Pancreas (tissue), 10 donors: ENCODE measurements around the gene TIE1. TPM values are rescaled to one million over a fixed set of nuclear protein-coding genes. Genes with fewer than 3 reads are reported as not detected.

Source experiments
- ATAC-seq, 4 donors: fragments of 200-7000 bp; cut with Tn5 transposase; one replicate each; pipeline versions ENCODE4 v1.8.0 to v1.9.1; 2020; ENCODE audit warnings: mild to moderate bottlenecking in 4 of 4, moderate library complexity in 4 of 4
- DNase-seq, 6 donors: peaks; one replicate each; pipeline ENCODE4 v3.0.0-alpha.2; 2020
- FAIRE-seq: peaks from 2 replicates; lab custom pipeline; 2012; peaks lifted over from hg19 to GRCh38; lab: Jason Lieb, UNC
- H3K27ac ChIP-seq, 4 donors: fragments of 200-600 bp; sonication (generic); 1 replicate in 3 of 4; 2 replicates in 1 of 4; pipeline versions ENCODE4 v1.5.0 to v1.8.0; 2020
- H3K27me3 ChIP-seq, 4 donors: fragments of 200-600 bp; one replicate each; pipeline ENCODE4 v1.8.0; 2021
- H3K36me3 ChIP-seq, 3 donors: fragments of 200-600 bp; sonication (generic) in 1 of 3; one replicate each; pipeline versions ENCODE4 v1.5.0 to v1.8.0; 2020 to 2021
- H3K4me1 ChIP-seq, 3 donors: fragments of 200-600 bp; one replicate each; pipeline ENCODE4 v1.8.0; 2021
- H3K4me3 ChIP-seq, 4 donors: fragments of 200-600 bp; sonication (generic) in 2 of 4; one replicate each; pipeline versions ENCODE4 v1.5.0 to v1.8.0; 2020 to 2021
- H3K9me3 ChIP-seq, 4 donors: fragments of 200-600 bp; one replicate each; pipeline ENCODE4 v1.8.0; 2021
- WGBS, 2 donors: extraction: QIAGEN DNeasy Blood & Tissue Kit; methylation state at CpG; one replicate each; pipeline ENCODE4 v1.1.7; 2013; 5-methylcytosine and 5-hydroxymethylcytosine counted together
- intact Hi-C, 3 donors: fragments of 100-400 bp; cut with DNase I; formaldehyde crosslinking; loops; one replicate each; pipeline versions ENCODE4 v1.11.1 to v1.14.2; 2022
- microRNA-seq, 2 donors: library from miRNA; unstranded; fragments of <30 nt; microRNA quantifications; one replicate each; pipeline versions ENCODE4 to v1.1.0, GENCODE V29; 2019 to 2020
- polyA plus RNA-seq, 2 donors: library from polyadenylated mRNA; stranded (reverse); fragments of 200-250 nt; gene quantifications; one replicate each; pipeline ENCODE4 v1.2.3, GENCODE V29; 2013
- total RNA-seq, 6 donors: library from RNA; stranded (reverse); fragmentation: NEBNext Ultra II Directional in 4 of 6; extraction: Animal tissue kit (Norgen Biotek cat#: 25700) in 4 of 6; gene quantifications; one replicate each; pipeline versions ENCODE4 v1.2.1 to v1.2.4, GENCODE V29; 2021 to 2023
- TF ChIP-seq, protein P1 (sequence below), 4 donors: fragments of 200-600 bp; sonication (generic) in 3 of 4; IDR thresholded peaks; one replicate each; pipeline versions ENCODE4 v1.5.0 to v1.8.0; 2021; ENCODE audit warnings: antibody characterized with exemption in 4 of 4
- donor health status: healthy with polysubstance abuse.
- donor health status: DM: no; HTN: no; CAD: no; lungs with moderate emphysema.
- donor health status: DM: no; HTN: no; CAD: no.
- donor health status: control.
- donor health status: control.
- donor health status: Bipolar disorder and iron deficiency.
- donor health status: DM: yes; HTN: yes; CAD: no.
- donor health status: DM: no; HTN: no; CAD: no.
- donor health status: DM: no; HTN: no; CAD: no.
- donor health status: DM: yes; HTN: yes; CAD: no.

The TIE1 gene
- total and polyA plus RNA-seq, 8 donors, result 2.1 to 8.3 (median 4.4) TPM

GRCh38 chr1:43370564-43370963 lies 69.8 kb downstream of the TIE1 start:
- Histone ChIP-seq H3K4me3 (no peak overlapping the region), H3K4me1 (peaks cover 14 to 23% (median 15%) of the 10 kb centered on the region in 3 donors), H3K27me3 (no peaks in the 10 kb centered on the region), H3K27ac (no peak overlapping the region), H3K9me3 (no peaks in the 10 kb centered on the region), H3K36me3 (no peaks in the 10 kb centered on the region)
- DNase-seq (no peak), ATAC-seq (no peak), FAIRE-seq (no peak)
- 82 to 92% methylated on average over 4 of the region's 4 CpGs for WGBS, 2 donors
- intact Hi-C loops, result no loop called here
- TF ChIP-seq, protein P1, sequence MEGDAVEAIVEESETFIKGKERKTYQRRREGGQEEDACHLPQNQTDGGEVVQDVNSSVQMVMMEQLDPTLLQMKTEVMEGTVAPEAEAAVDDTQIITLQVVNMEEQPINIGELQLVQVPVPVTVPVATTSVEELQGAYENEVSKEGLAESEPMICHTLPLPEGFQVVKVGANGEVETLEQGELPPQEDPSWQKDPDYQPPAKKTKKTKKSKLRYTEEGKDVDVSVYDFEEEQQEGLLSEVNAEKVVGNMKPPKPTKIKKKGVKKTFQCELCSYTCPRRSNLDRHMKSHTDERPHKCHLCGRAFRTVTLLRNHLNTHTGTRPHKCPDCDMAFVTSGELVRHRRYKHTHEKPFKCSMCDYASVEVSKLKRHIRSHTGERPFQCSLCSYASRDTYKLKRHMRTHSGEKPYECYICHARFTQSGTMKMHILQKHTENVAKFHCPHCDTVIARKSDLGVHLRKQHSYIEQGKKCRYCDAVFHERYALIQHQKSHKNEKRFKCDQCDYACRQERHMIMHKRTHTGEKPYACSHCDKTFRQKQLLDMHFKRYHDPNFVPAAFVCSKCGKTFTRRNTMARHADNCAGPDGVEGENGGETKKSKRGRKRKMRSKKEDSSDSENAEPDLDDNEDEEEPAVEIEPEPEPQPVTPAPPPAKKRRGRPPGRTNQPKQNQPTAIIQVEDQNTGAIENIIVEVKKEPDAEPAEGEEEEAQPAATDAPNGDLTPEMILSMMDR (IDR thresholded peaks at IDR 0.05), result no peak

DNA sequence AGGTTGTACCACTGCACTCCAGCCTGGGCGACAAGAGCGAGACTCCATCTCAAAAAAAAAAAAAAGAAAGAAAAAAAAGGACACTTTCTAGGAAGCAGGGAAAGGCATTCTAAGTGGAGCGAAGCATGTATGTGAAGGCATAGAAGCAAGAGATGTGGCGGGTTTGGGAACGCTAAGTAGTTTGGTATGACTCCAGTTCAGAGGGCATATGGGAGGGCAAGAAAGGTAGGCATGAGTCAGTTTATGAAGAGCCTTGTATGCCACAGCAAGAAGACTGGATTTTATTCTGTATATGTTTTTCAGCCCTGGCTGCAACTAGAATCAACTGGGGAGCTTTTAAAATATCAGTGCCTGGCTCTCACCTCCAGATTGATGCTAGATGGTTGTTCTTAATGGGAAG lies 71.4 kb downstream of the TIE1 start:
- Histone ChIP-seq H3K27ac (no peak overlapping the region), H3K9me3 (no peaks in the 10 kb centered on the region), H3K4me3 (no peak overlapping the region), H3K4me1 (peaks cover 6 to 13% (median 7%) of the 10 kb centered on the region in 3 donors), H3K36me3 (no peaks in the 10 kb centered on the region), H3K27me3 (no peaks in the 10 kb centered on the region)
- no peak for DNase-seq
- TF ChIP-seq, protein P1 (IDR thresholded peaks at IDR 0.05), result no peak
- 95 to 98% methylated on average over 5 of the region's 5 CpGs for WGBS, 2 donors
- FAIRE-seq, result no peak
- ATAC-seq, result no peak
- intact Hi-C loops, result no loop called here

Small RNA genes within 50 kb of the gene (microRNA-seq; reads per million reads assigned to microRNA genes)
- 0.59 to 1.2 reads per million in 2 donors for gene MIR6734

Other genes starting within 250 kb of the TIE1 start
- gene EBNA1BP2, start 128.7 kb upstream of the TIE1 start, total RNA-seq, result 10 to 100 TPM; 13.2 to 29.5 (median 22.8) TPM
- gene EBNA1BP2, start 128.7 kb upstream of the TIE1 start, polyA plus RNA-seq, result 10 to 100 TPM; 23.4 to 47.1 TPM
- gene CFAP57, start 128.7 kb upstream of the TIE1 start, total RNA-seq, result under 1 TPM; 0.14 to 0.47 (median 0.21) TPM
- gene CFAP57, start 128.7 kb upstream of the TIE1 start, polyA plus RNA-seq, result under 1 TPM; 0.14 to 0.61 TPM
- 10 to 100 TPM; 27.5 to 56.5 (median 38.6) TPM for gene TMEM125, start 31.0 kb upstream of the TIE1 start, total RNA-seq
- gene TMEM125, start 31.0 kb upstream of the TIE1 start, polyA plus RNA-seq, result 10 to 100 TPM; 52.0 to 75.0 TPM
- gene C1orf210, start 15.4 kb upstream of the TIE1 start, total RNA-seq, result 10 to 100 TPM in 5 of 6 donors, 1 to 10 TPM in 1; 9.1 to 17.2 (median 12.4) TPM
- 10 to 100 TPM in 1 of 2 donors, 1 to 10 TPM in 1; 5.7 to 13.7 TPM for gene C1orf210, start 15.4 kb upstream of the TIE1 start, polyA plus RNA-seq
- gene MPL, start 36.8 kb downstream of the TIE1 start, total RNA-seq, result under 1 TPM in 4 of 6 donors, not detected in 2; 0.12 to 0.43 (median 0.19) TPM
- gene MPL, start 36.8 kb downstream of the TIE1 start, polyA plus RNA-seq, result under 1 TPM; 0.08 to 0.09 TPM
- 1 to 10 TPM in 3 of 6 donors, under 1 TPM in 3; 0.12 to 1.8 (median 0.80) TPM for gene CDC20, start 58.0 kb downstream of the TIE1 start, total RNA-seq
- under 1 TPM; 0.23 to 0.61 TPM for gene CDC20, start 58.0 kb downstream of the TIE1 start, polyA plus RNA-seq
- 10 to 100 TPM; 22.8 to 44.9 (median 29.5) TPM for gene ELOVL1, start 67.0 kb downstream of the TIE1 start, total RNA-seq
- 10 to 100 TPM; 32.2 to 43.5 TPM for gene ELOVL1, start 67.0 kb downstream of the TIE1 start, polyA plus RNA-seq
- gene MED8, start 88.8 kb downstream of the TIE1 start, total RNA-seq, result 10 to 100 TPM; 13.5 to 22.6 (median 16.6) TPM
- 10 to 100 TPM; 15.3 to 24.8 TPM for gene MED8, start 88.8 kb downstream of the TIE1 start, polyA plus RNA-seq
- gene SZT2, start 88.9 kb downstream of the TIE1 start, total RNA-seq, result 10 to 100 TPM; 18.5 to 30.8 (median 23.4) TPM
- 10 to 100 TPM; 23.4 to 54.9 TPM for gene SZT2, start 88.9 kb downstream of the TIE1 start, polyA plus RNA-seq
- 10 to 100 TPM; 39.9 to 73.1 (median 55.0) TPM for gene HYI, start 152.9 kb downstream of the TIE1 start, total RNA-seq
- gene HYI, start 152.9 kb downstream of the TIE1 start, polyA plus RNA-seq, result 100 to 1,000 TPM; 229 to 235 TPM
- 100 to 1,000 TPM in 5 of 6 donors, 10 to 100 TPM in 1; 89.2 to 210 (median 131) TPM for gene PTPRF, start 229.9 kb downstream of the TIE1 start, total RNA-seq
- 10 to 100 TPM; 42.9 to 44.6 TPM for gene PTPRF, start 229.9 kb downstream of the TIE1 start, polyA plus RNA-seq